IMR-90 (cell line): ENCODE data around the gene GJC1. TPM values are rescaled to one million over a fixed set of nuclear protein-coding genes. Genes with fewer than 3 reads are reported as not detected.
A peak's percentile ranks its signal among the peaks of the same experiment; 100 is the strongest.

Experiments used
- ATAC-seq: fragments of 200-7000 bp; cut with Tn5 transposase; 2 replicates; pipeline ENCODE4 v1.9.1; 2020; ENCODE audit warnings: low read depth, mild to moderate bottlenecking, moderate library complexity
- BruUV-seq: library from RNA; stranded (reverse); fragments of 400-500 nt; replicated peaks from 2 replicates; lab custom pipeline; 2021; lab: Mats Ljungman, UMichigan
- CTCF ChIA-PET: fragments of 300-600 bp; formaldehyde crosslinking; extraction: SDS; loops from one replicate; lab custom pipeline; 2021; ENCODE audit warnings: antibody characterized with exemption; lab: Yijun Ruan, JAX
- POLR2A ChIA-PET: fragments of 300-600 bp; sonication (Branson Sonifier 250); formaldehyde crosslinking; loops from one replicate; lab custom pipeline; 2022; ENCODE audit warnings: antibody characterized with exemption; ENCODE audit not compliant: unreplicated experiment; lab: Charles Lee
- DNase-seq: peaks from one replicate; pipeline ENCODE4 v3.0.0; 2013
- H2AFZ ChIP-seq: replicated peaks from 2 replicates; pipeline ENCODE3; 2013; ENCODE audit warnings: low read length, mild to moderate bottlenecking; ENCODE audit not compliant: poor library complexity
- H2AK5ac ChIP-seq: 2 replicates; pipeline ENCODE4 v1.6.1; 2013; ENCODE audit warnings: low read depth, low read length, inconsistent platforms
- H2AK9ac ChIP-seq: replicated peaks from 2 replicates; pipeline ENCODE3; 2013; ENCODE audit warnings: mild to moderate bottlenecking, low read depth, low read length, moderate library complexity; ENCODE audit not compliant: poor library complexity
- H2BK120ac ChIP-seq: 2 replicates; pipeline ENCODE4 v1.6.1; 2013; ENCODE audit warnings: low read depth, low read length, inconsistent platforms
- H2BK15ac ChIP-seq: 3 replicates; pipeline ENCODE4 v1.6.1; 2013; ENCODE audit warnings: low read depth, low read length, inconsistent platforms
- H2BK20ac ChIP-seq: 2 replicates; pipeline ENCODE4 v1.6.1; 2013; ENCODE audit warnings: low read depth, mild to moderate bottlenecking, inconsistent platforms, low read length, moderate library complexity
- H2BK5ac ChIP-seq: 2 replicates; pipeline ENCODE4 v1.6.1; 2013; ENCODE audit warnings: mild to moderate bottlenecking, low read depth, low read length, inconsistent platforms; ENCODE audit not compliant: poor library complexity, severe bottlenecking
- H3K14ac ChIP-seq: replicated peaks from 2 replicates; pipeline ENCODE4 v1.6.1; 2013; ENCODE audit warnings: low read depth, low read length, inconsistent platforms
- H3K18ac ChIP-seq: 2 replicates; pipeline ENCODE4 v1.6.1; 2013; ENCODE audit warnings: low read depth, low read length, control low read depth
- H3K23ac ChIP-seq: 2 replicates; pipeline ENCODE4 v1.6.1; 2013; ENCODE audit warnings: low read depth, low read length, inconsistent platforms
- H3K27ac ChIP-seq: 2 replicates; pipeline ENCODE4 v1.5.1; 2013; ENCODE audit warnings: mild to moderate bottlenecking, control low read depth, low read length; ENCODE audit not compliant: insufficient read depth
- H3K27me3 ChIP-seq: 2 replicates; pipeline ENCODE4 v1.6.1; 2013; ENCODE audit warnings: low read length; ENCODE audit not compliant: control insufficient read depth, insufficient read depth
- H3K36me3 ChIP-seq: 2 replicates; pipeline ENCODE4 v1.6.1; 2013; ENCODE audit warnings: low read length, mixed read lengths; ENCODE audit not compliant: control insufficient read depth, insufficient read depth
- H3K4ac ChIP-seq: 2 replicates; pipeline ENCODE4 v1.6.1; 2013; ENCODE audit warnings: low read depth, low read length, inconsistent platforms
- H3K4me1 ChIP-seq: 2 replicates; pipeline ENCODE4 v1.6.1; 2013; ENCODE audit warnings: low read length, mixed read lengths; ENCODE audit not compliant: control insufficient read depth, insufficient read depth
- H3K4me2 ChIP-seq: 2 replicates; pipeline ENCODE4 v1.6.1; 2013; ENCODE audit warnings: low read depth, mild to moderate bottlenecking, control low read depth, low read length, moderate library complexity
- H3K4me3 ChIP-seq: 2 replicates; pipeline ENCODE4 v1.5.1; 2013; ENCODE audit warnings: low read depth, mild to moderate bottlenecking, control low read depth, low read length, moderate library complexity; ENCODE audit not compliant: insufficient read depth
- H3K56ac ChIP-seq: 2 replicates; pipeline ENCODE4 v1.6.1; 2013; ENCODE audit warnings: low read length, inconsistent platforms; ENCODE audit not compliant: insufficient read depth; ENCODE audit errors: extremely low read depth
- H3K79me1 ChIP-seq, 2 experiments: 2 replicates each; pipeline ENCODE4 v1.6.1; 2013; ENCODE audit warnings: low read length in 2 of 2, inconsistent platforms in 1 of 2, low read depth in 1 of 2
- H3K9ac ChIP-seq: 2 replicates; pipeline ENCODE4 v1.6.1; 2013; ENCODE audit warnings: low read depth, low read length, control low read depth
- H3K9me1 ChIP-seq: 2 replicates; pipeline ENCODE4 v1.6.1; 2013; ENCODE audit warnings: low read length, inconsistent platforms; ENCODE audit not compliant: insufficient read depth
- H3K9me3 ChIP-seq: 2 replicates; pipeline ENCODE4 v1.6.1; 2013; ENCODE audit warnings: low read length; ENCODE audit not compliant: control insufficient read depth, insufficient read depth
- H4K20me1 ChIP-seq: 2 replicates; pipeline ENCODE4 v1.6.1; 2013; ENCODE audit warnings: low read length, inconsistent platforms; ENCODE audit not compliant: insufficient read depth
- H4K5ac ChIP-seq: 2 replicates; pipeline ENCODE4 v1.6.1; 2013; ENCODE audit warnings: mild to moderate bottlenecking, low read depth, low read length, control low read depth
- H4K8ac ChIP-seq, 2 experiments: 2 replicates each; pipeline ENCODE4 v1.6.1; 2013; ENCODE audit warnings: low read depth in 2 of 2, low read length in 2 of 2, control low read depth in 1 of 2, inconsistent platforms in 1 of 2
- H4K91ac ChIP-seq: 2 replicates; pipeline ENCODE4 v1.6.1; 2013; ENCODE audit warnings: low read depth, low read length, inconsistent platforms; ENCODE audit not compliant: insufficient read depth
- CHD1 ChIP-seq: IDR thresholded peaks from 2 replicates; pipeline ENCODE4 v1.6.1; 2012; ENCODE audit warnings: low read depth, low read length, improper control_type of control experiment
- FOS ChIP-seq: fragments of 150-350 bp; IDR thresholded peaks from 2 replicates; pipeline ENCODE4 v1.6.1; 2016; ENCODE audit warnings: low read depth, low read length
- MXI1 ChIP-seq: IDR thresholded peaks from 2 replicates; pipeline ENCODE4 v1.6.1; 2012; ENCODE audit warnings: low read depth, mild to moderate bottlenecking, low read length, moderate library complexity, borderline replicate concordance
- WGBS, 2 experiments: methylation state at CpG; one replicate each; pipeline versions ENCODE4 v1.1.5 to v1.1.7; 2013; ENCODE audit warnings: missing lambda C conversion rate in 2 of 2; ENCODE audit not compliant: insufficient read length in 1 of 2; ENCODE audit errors: extremely low coverage in 2 of 2; 5-methylcytosine and 5-hydroxymethylcytosine counted together
- dilution Hi-C: fragments of 300-500 bp; cut with HindIII; formaldehyde crosslinking; loops from one replicate; pipeline ENCODE4 v1.14.3; 2018; ENCODE audit warnings: low sequenced_read_pairs; ENCODE audit not compliant: unreplicated experiment
- in situ Hi-C: fragments of 300-500 bp; cut with MboI; formaldehyde crosslinking; loops from 3 replicates; pipeline ENCODE4 v1.14.3; 2019; ENCODE audit warnings: low sequenced_read_pairs, inconsistent platforms, mixed read lengths
- intact Hi-C: fragments of 100-400 bp; cut with micrococcal nuclease; formaldehyde crosslinking; loops from 2 replicates; pipeline ENCODE4 v1.10.0; 2022
- polyA plus RNA-seq, 3 experiments: library from polyadenylated mRNA; depleted of rRNA; stranded (reverse); fragments of >200 nt; gene quantifications; 2 replicates each; pipeline ENCODE4 v1.2.3, GENCODE V29; 2012; ENCODE audit warnings: low replicate concordance in 1 of 3
- total RNA-seq: library from RNA; depleted of rRNA; stranded (reverse); fragments of >200 nt; gene quantifications from 2 replicates; pipeline ENCODE4 v1.2.3, GENCODE V29; 2012

GJC1 gene
- total and polyA plus RNA-seq, 2 of the 4 experiments (the other 2 are of a cell fraction): 23.9 to 69.7 TPM

DNA sequence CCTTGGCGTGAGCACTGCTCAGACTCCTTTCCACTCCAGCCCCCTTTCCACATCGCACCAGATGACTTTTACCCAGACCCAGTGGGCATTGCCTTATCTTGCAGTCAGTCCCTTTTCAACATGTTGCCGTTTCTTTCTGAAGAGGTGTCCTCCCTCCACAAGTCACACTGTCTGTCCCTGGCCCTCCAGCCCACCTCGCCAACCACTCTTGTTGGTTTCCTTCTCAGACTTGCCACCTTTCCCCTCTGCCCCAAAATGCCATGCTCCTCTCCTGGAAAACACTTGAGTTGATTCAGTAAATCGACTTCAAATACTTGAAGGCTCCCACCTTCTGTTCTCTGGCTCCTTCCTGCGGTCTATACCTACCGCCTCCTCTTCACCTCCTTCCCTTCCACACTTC lies 78.8 kb downstream of the GJC1 start:
- H3K27me3 ChIP-seq: no peaks in the 10 kb centered on the region
- H3K9me3 ChIP-seq: no peaks in the 10 kb centered on the region
- in situ Hi-C loops (no loop called here), dilution Hi-C loops (no loop called here), intact Hi-C loops (no loop called here)
- no peak overlapping the region for H2BK15ac ChIP-seq
- H3K4me2 ChIP-seq: no peak overlapping the region
- no peak for ATAC-seq
- 95% methylated on average over 6 of the region's 7 CpGs; no CpG with 5 or more reads in 1 of the 2 experiments for WGBS, 2 experiments
- no peaks in the 10 kb centered on the region; the same call in 1 of the 2 replicates for H4K20me1 ChIP-seq
- H3K9ac ChIP-seq: no peak overlapping the region
- POLR2A ChIA-PET: no interaction called here
- no peaks in the 10 kb centered on the region for H3K79me1 ChIP-seq
- no peak overlapping the region for H3K14ac ChIP-seq
- H3K27ac ChIP-seq: no peak overlapping the region
- H4K91ac ChIP-seq: no peak overlapping the region
- peak overlapping the region; percentile 72 for H2AK9ac ChIP-seq
- H2AFZ ChIP-seq: no peak overlapping the region
- no peak overlapping the region for H4K5ac ChIP-seq
- BruUV-seq: no TSS peak
- no peak overlapping the region for H2BK20ac ChIP-seq
- no peak overlapping the region for H2BK120ac ChIP-seq
- no peak overlapping the region for H3K4me3 ChIP-seq
- 0 out of 2 replicates have a peak, but pooled peaks cover 4% of the 10 kb centered on the region for H3K9me1 ChIP-seq
- H3K4me1 ChIP-seq: no peaks in the 10 kb centered on the region
- H3K4ac ChIP-seq: no peak overlapping the region
- no peak overlapping the region for H2BK5ac ChIP-seq
- no peak for TF ChIP-seq FOS
- no peak for TF ChIP-seq MXI1
- TF ChIP-seq CHD1: no peak
- H3K56ac ChIP-seq: no peak overlapping the region
- CTCF ChIA-PET: no interaction called here
- H4K8ac ChIP-seq: no peak overlapping the region
- no peak overlapping the region for H2AK5ac ChIP-seq
- no peak overlapping the region for H3K23ac ChIP-seq
- H3K18ac ChIP-seq: no peak overlapping the region
- H3K36me3 ChIP-seq: peaks cover 9% of the 10 kb centered on the region; the same call in 1 of the 2 replicates
- no peak for DNase-seq
